A549 treated with dexamethasone at 1 μM for 4 hours (cell line): Measurements from ENCODE around the gene INTS13. TPM values are rescaled to one million over a fixed set of nuclear protein-coding genes. Genes with fewer than 3 reads are reported as not detected.

Experiments
- total RNA-seq: library from RNA; stranded (reverse); fragments of 200-300 nt; extraction: Qiagen RNA extraction; gene quantifications from 5 replicates; pipeline ENCODE4 v1.2.3, GENCODE V29; 2022

The INTS13 gene, protein sequence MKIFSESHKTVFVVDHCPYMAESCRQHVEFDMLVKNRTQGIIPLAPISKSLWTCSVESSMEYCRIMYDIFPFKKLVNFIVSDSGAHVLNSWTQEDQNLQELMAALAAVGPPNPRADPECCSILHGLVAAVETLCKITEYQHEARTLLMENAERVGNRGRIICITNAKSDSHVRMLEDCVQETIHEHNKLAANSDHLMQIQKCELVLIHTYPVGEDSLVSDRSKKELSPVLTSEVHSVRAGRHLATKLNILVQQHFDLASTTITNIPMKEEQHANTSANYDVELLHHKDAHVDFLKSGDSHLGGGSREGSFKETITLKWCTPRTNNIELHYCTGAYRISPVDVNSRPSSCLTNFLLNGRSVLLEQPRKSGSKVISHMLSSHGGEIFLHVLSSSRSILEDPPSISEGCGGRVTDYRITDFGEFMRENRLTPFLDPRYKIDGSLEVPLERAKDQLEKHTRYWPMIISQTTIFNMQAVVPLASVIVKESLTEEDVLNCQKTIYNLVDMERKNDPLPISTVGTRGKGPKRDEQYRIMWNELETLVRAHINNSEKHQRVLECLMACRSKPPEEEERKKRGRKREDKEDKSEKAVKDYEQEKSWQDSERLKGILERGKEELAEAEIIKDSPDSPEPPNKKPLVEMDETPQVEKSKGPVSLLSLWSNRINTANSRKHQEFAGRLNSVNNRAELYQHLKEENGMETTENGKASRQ
- total RNA-seq = 22.1 to 29.0 TPM (median 25.2 TPM) in 5 replicates

GRCh38 chr12:26937863-26938700, at the start of gene INTS13, which contains the start of gene FGFR1OP2:
TSS of gene INTS13 (minus strand) at chr12:26937981. CDS start at chr12:26936803, 1,178 bp downstream.
TSS of gene FGFR1OP2 (plus strand) at chr12:26938470. CDS start at chr12:26954159, 15,689 bp downstream.

Other genes starting within 250 kb of the INTS13 start
- gene ITPR2, start 104.8 kb downstream of the INTS13 start, total RNA-seq = 2.0 to 3.2 TPM (median 3.1 TPM) in 5 replicates
- 26.9 to 30.5 TPM (median 28.9 TPM) in 5 replicates for gene FGFR1OP2, start 489 bp upstream of the INTS13 start, total RNA-seq
- 56.9 to 81.5 TPM (median 80.2 TPM) in 5 replicates for gene TM7SF3, start 76.4 kb upstream of the INTS13 start, total RNA-seq
- 26.7 to 30.3 TPM (median 28.2 TPM) in 5 replicates for gene MED21, start 84.6 kb upstream of the INTS13 start, total RNA-seq
- gene C12orf71, start 144.6 kb upstream of the INTS13 start, total RNA-seq = not detected in 5 replicates